Measurements from ENCODE around the gene NSD1. TPM values are rescaled to one million over a fixed set of nuclear protein-coding genes. Genes with fewer than 3 reads are reported as not detected.
A peak's percentile ranks its signal among the peaks of the same experiment; 100 is the strongest.

The NSD1 gene
- total RNA-seq, 1 experiment from 2014 or later, result 62.2 TPM

GRCh38 chr5:177228751-177229150, 95.2 kb downstream of the NSD1 start:
- POLR2A ChIA-PET (ENCODE audit: unreplicated experiment), result no interaction called here
- H3K27ac ChIP-seq, result no peak overlapping the region
- BruUV-seq (replicated peaks), result no TSS peak
- H3K36me3 ChIP-seq (ENCODE audit: low read depth), result no peaks in the 10 kb centered on the region
- no peaks in the 10 kb centered on the region for H3K4me1 ChIP-seq (replicated peaks; ENCODE audit: insufficient read depth)
- H3K4me3 ChIP-seq, result no peak overlapping the region
- DNase-seq, result no peak
- H3K79me2 ChIP-seq (ENCODE audit: low read depth), result peaks cover 23% of the 10 kb centered on the region
- H2AFZ ChIP-seq, result no peak overlapping the region
- H3K27me3 ChIP-seq (ENCODE audit: insufficient read depth, low read depth), result no peaks in the 10 kb centered on the region
- peaks cover 10% of the 10 kb centered on the region; the same call in 1 of the 2 replicates for H4K20me1 ChIP-seq (ENCODE audit: insufficient read depth)
- no peaks in the 10 kb centered on the region for H3K9me2 ChIP-seq (ENCODE audit: insufficient read depth)
- CTCF ChIA-PET, result no interaction called here
- intact Hi-C loops (cut with micrococcal nuclease; ENCODE audit: unreplicated experiment), result no loop called here
- H3K9me3 ChIP-seq (ENCODE audit: insufficient read depth, low read depth), result no peaks in the 10 kb centered on the region
- no peaks in the 10 kb centered on the region for H3F3A ChIP-seq (ENCODE audit: insufficient read depth, low read depth)
- H3K4me2 ChIP-seq, result no peak overlapping the region
- TF ChIP-seq CTCF (conservative IDR thresholded peaks at IDR 0.05) (0 out of 2 replicates have a peak, but pooled peaks have one; percentile 15), EZH2 (IDR thresholded peaks at IDR 0.05; ENCODE audit: low read depth) (no peak)

GRCh38 chr5:177230660-177231059, 97.1 kb downstream of the NSD1 start:
- Histone ChIP-seq H3K4me1 (replicated peaks; ENCODE audit: insufficient read depth) (no peaks in the 10 kb centered on the region), H3K4me3 (no peak overlapping the region), H3K9me3 (ENCODE audit: insufficient read depth, low read depth) (no peaks in the 10 kb centered on the region), H3K36me3 (ENCODE audit: low read depth) (no peaks in the 10 kb centered on the region), H3K4me2 (no peak overlapping the region), H3K9me2 (ENCODE audit: insufficient read depth) (no peaks in the 10 kb centered on the region), H3F3A (ENCODE audit: insufficient read depth, low read depth) (no peaks in the 10 kb centered on the region; the same call in 1 of the 2 replicates), H3K27me3 (ENCODE audit: insufficient read depth, low read depth) (no peaks in the 10 kb centered on the region), H3K79me2 (ENCODE audit: low read depth) (peaks cover 23% of the 10 kb centered on the region), H3K27ac (no peak overlapping the region), H4K20me1 (ENCODE audit: insufficient read depth) (peaks cover 18% of the 10 kb centered on the region; the same call in 1 of the 2 replicates), H2AFZ (no peak overlapping the region)
- DNase-seq, result no peak
- no TSS peak for BruUV-seq (replicated peaks)
- intact Hi-C loops (cut with micrococcal nuclease; ENCODE audit: unreplicated experiment), result no loop called here
- CTCF ChIA-PET, result interaction anchor here (0.6 kb wide), 1 partner anchor 587 kb away, joined by 5 read pairs; no protein-coding TSS in a partner anchor
- TF ChIP-seq CTCF (conservative IDR thresholded peaks at IDR 0.05) (no peak), EZH2 (IDR thresholded peaks at IDR 0.05; ENCODE audit: low read depth) (no peak)
- POLR2A ChIA-PET (ENCODE audit: unreplicated experiment), result no interaction called here

GRCh38 chr5:177231479-177232250, 98.1 kb downstream of the NSD1 start:
- CTCF ChIA-PET, result no interaction called here
- Histone ChIP-seq H3F3A (ENCODE audit: insufficient read depth, low read depth) (no peaks in the 10 kb centered on the region; the same call in 1 of the 2 replicates), H3K36me3 (ENCODE audit: low read depth) (no peaks in the 10 kb centered on the region; the same call in 1 of the 2 replicates), H3K27ac (no peak overlapping the region), H3K4me3 (no peak overlapping the region), H2AFZ (no peak overlapping the region), H4K20me1 (ENCODE audit: insufficient read depth) (peaks cover 24% of the 10 kb centered on the region), H3K9me3 (ENCODE audit: insufficient read depth, low read depth) (no peaks in the 10 kb centered on the region), H3K4me1 (replicated peaks; ENCODE audit: insufficient read depth) (no peaks in the 10 kb centered on the region), H3K9me2 (ENCODE audit: insufficient read depth) (no peaks in the 10 kb centered on the region), H3K4me2 (no peak overlapping the region), H3K27me3 (ENCODE audit: insufficient read depth, low read depth) (no peaks in the 10 kb centered on the region), H3K79me2 (ENCODE audit: low read depth) (peaks cover 13% of the 10 kb centered on the region)
- TF ChIP-seq CTCF (conservative IDR thresholded peaks at IDR 0.05) (no peak), EZH2 (IDR thresholded peaks at IDR 0.05; ENCODE audit: low read depth) (no peak)
- intact Hi-C loops (cut with micrococcal nuclease; ENCODE audit: unreplicated experiment), result no loop called here
- DNase-seq, result no peak
- POLR2A ChIA-PET (ENCODE audit: unreplicated experiment), result no interaction called here
- BruUV-seq (replicated peaks), result no TSS peak
